ENCODE measurements around the gene ALOX15.

GRCh38 chr17:4625181-4625617 lies 16.3 kb downstream of the ALOX15 start:
- TF ChIP-seq CTCF (IDR thresholded peaks at IDR 0.05) (no peak), POLR2A (IDR thresholded peaks at IDR 0.05) (no peak)
